ENCODE results near the gene VIPR1.
A peak's percentile ranks its signal among the peaks of the same experiment; 100 is the strongest.

The VIPR1 gene

DNA sequence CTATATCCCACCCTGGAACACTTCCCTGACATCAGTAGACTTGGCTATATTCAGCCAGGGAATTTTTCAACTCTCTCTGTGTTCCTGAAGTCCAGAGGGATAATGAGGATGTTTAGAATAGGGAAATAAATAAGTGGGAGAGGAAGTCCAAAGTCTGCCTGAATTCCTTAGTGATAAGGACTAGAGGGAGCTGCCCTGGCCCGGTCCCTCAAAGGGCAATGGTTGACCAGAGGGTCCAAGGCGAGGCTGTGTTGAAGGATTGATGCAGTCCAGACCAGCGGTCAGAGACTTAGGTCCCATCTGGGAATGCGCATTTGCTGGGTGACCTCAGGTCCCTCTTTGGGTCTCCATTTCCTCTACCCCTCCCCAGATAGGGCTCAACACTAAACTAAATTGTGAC is 7.9 kb downstream of the VIPR1 start:
- no peak for DNase-seq (ENCODE audit: low read depth)

DNA sequence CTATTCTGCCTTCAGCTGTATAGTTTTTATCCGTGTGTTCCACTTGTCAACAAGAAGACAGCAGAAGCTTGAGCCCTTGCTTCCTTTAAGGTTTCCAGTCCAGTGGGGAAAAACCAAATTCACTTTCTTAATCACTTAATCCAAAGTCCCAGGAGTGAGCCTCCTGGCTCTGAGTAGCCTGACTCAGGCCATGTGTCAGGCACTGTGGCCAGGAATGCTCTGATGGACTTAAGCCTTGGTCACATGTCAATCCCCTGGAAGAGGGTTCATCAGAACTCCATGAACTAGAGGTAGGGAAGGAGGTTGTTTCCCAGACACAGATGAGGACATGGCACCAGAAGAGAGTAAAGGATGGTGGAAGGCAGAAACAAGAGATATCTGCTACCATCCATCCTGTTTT is 8.8 kb downstream of the VIPR1 start:
- DNase-seq (ENCODE audit: low read depth), result no peak

DNA sequence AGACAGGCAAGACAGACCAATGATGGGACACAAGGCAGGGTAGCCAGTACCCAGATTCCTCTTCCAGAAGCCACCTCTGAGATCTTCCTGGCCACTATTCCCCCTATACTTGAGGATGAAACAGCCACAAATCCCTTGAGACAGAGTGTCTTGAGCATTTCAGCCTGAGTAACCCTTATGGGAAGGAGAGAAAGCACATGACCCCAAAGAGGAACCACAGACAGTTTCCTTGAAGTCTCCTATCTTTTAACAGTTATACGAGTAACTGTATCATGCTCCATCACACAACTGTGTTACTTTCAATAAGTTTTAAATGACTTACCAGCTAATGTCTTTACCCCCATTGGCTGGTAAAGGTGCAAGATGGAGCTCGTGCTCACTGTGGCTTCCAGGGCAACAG is 9.3 kb downstream of the VIPR1 start:
- DNase-seq (ENCODE audit: low read depth), result no peak

DNA sequence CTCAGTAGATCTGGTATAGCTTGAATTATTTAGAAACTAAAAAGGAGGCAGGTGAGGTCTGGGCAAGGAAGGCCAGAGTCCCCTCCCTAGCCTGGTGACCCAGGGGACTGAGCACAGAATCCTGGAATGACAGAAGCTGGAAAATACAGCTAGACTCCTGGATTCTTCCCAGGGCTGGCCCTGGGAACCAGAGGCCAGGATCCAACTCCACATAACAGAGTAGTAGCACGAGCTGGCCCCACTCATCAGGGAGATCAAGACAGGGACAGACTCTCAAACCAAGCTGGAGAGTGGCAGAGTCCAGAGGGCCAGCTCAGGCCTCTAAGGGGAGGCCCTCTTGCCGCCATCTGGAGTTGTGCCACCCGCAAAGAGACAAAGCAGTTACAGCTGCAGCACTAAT is 10.7 kb downstream of the VIPR1 start:
- DNase-seq (ENCODE audit: low read depth), result no peak

DNA sequence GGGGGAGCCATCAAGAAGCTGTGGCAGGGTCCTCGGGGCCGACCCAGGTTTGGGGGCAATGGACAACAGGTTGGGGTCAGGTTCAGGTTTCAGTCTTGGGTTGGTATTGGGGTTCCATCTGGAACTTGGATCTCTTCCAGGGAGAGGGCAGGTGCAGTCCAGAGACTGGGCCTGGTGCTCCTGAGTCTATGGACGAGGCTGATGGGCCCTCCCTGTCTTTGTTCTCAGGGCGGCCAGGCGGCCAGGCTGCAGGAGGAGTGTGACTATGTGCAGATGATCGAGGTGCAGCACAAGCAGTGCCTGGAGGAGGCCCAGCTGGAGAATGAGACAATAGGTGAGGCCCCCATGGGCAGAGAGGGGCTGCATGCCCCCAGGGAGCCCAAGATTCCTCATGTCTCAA is 11.1 kb downstream of the VIPR1 start:
- DNase-seq (ENCODE audit: low read depth), result no peak

DNA sequence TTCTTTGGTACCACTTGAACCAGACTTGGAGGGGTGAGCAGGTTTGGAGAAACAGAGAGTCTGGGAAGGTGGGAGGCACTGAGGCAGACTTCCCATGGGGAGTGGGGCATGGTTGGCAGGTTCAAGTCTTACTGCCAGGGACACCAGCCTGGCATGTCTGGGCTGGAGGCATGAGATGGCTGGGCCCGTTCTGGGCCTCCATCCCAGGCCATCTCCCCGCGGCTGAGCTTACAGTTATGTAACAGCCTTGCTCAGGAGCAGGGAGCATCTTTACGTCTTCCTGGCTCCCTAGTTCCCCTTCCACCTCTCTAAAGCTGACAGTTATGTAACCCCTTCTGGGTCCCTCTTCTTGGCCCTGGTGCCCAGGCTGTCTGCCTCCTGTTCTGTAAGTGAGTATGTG is 12.4 kb downstream of the VIPR1 start:
- no peak for DNase-seq (ENCODE audit: low read depth)

DNA sequence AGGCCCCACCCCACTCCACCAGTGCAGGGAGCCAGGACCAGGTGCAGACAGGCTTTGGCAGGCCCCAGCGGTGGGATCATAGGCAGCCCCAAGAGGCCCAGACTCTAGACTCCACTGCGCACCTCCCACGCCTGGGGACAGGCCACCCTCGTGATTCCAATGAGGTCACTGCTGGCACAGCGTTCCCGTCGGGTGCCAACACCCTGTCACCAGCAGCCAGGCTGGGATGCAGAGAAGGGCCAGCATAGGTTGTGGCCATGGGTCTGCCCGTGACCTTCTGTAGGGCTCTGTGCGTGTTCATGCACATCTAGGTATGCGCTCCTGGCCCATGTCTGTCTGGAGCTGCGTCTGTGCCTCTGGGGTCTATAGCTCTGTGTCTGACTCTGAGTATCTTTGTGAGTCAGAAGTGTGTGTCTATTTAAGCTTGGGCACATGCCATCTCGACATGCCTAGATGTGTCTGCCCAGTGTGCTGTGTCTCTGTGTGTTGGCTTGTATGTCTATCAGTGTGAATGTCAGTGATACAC is 13.0 kb downstream of the VIPR1 start:
- no peak for DNase-seq (ENCODE audit: low read depth)

DNA sequence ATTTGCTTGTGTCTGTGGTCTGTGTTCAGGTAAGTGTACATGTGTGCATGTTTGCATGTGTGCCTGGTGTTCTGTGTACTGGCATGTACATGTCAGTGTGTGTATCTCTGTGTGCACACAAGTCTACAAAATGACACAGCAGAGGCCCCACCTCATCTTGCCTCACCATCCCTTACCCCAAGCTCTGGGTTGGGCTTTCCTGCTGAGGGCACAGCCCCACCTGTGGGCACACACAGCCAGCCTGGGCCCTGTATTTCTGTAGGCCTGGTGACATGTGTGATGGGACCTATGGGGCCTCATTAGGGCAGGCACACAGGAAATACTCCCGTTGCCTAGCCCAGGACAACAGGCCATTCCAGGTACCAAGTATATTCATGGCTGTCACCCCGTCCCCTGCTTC is 13.5 kb downstream of the VIPR1 start:
- DNase-seq (ENCODE audit: low read depth), result no peak

DNA sequence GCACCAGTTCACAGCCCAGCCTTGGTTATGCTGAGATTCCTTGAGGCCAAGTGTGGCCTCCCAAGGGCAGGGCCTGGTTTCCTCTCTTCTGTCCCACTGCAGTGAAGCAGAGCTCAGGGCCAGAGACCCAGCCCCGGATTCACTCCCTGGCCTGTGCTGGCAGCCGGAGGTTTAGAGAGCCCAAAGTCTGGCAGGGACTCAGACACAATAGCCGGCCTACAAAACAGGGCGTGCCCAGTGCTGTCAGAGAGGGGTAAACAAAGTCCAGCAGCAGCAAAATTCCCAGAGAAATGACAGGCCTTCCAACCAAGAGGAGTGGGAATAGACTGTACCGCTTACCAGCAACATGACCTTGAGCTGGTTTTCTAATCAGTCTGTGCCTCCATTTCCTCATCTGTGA is 14.0 kb downstream of the VIPR1 start:
- DNase-seq (ENCODE audit: low read depth), result no peak

DNA sequence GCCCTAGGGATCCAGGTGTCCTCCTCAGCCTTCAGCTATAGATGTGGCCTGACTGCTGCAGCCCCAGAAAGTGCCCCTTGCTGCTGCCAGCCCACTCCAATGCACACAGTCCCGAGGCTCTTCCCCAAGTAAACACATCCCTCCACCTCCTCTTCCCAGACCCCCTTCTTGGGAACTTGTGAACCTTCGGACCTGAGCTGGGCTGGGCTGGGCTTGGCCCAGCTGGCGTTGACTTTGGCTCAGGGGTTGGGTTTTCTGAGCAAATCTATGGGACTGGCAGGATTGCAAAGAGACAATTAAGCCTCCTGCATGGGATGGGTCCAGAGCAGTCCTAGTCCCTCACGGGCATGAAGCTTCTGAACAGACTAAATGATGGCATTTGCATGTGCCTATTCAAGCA is 14.7 kb downstream of the VIPR1 start:
- no peak for DNase-seq (ENCODE audit: low read depth)

DNA sequence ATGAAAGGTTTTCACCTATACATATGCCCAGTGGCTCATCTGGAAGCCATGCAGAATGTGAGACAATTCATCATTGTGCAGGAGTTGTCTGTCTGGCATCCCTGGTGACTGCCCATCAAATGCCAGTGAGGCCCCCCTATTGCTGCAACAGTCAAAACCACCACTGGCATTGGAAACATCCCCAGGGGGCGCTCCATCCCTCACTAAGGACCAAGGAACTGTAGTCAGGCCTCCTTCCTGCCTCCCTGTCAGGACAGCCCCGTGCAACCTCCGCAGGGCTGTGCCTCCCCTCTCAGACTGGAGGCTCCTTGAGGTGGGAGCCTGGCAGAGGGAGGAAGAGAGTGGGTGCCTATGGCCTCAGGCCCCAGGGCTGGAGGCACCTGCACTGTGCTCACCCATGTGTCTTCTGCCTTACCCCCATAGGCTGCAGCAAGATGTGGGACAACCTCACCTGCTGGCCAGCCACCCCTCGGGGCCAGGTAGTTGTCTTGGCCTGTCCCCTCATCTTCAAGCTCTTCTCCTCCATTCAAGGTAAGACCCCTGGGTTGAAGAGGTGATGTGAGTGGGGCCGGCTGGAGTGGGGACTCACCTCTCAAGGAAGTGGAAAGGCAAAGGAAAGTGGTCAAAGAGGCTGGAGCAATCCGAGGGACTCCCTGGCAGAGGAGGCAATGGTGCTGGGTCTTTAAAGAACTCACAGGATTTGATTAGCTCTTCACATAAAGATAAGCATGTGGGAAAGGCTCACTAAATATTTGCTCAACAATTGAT is 16.5 kb downstream of the VIPR1 start:
- peak; percentile 15 for DNase-seq (ENCODE audit: low read depth)

DNA sequence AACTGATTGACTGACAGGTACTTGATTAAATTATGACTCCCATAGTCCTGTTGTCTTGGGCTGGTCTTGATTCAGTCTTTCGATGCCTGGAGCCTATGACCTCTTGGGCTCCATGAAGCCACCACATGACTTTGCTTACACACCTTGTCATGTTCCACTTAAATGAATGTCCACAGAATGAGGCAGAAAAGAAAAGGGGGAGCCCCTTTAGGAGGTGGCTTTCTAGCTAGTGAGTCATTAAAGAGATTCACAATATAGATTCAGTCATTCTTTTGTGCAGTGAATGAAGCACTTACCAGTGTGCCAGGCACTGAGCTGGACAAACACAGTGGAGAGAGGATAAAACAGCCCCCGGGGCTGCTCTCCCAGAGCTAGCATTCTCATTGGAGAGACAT is 17.1 kb downstream of the VIPR1 start:
- no peak for DNase-seq (ENCODE audit: low read depth)

DNA sequence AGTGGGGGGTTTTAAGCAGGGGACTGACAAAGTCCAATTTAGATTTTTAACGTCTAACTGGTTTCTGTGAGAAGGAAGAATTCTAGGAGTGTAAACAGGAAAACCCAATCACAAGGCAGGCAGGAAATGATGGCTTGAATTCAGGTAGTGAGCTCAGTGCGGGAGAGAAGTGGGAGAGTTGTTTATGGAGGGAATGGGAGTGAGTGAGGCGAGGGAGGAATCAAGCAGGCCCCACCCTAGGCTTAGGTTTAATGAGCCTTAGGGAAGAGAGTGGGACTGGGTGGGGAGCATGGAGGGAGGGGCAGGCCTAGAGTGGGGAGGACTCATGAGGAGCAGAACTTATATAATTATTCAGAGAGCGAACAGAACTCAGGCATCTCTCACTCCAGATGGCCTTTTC is 17.9 kb downstream of the VIPR1 start:
- DNase-seq (ENCODE audit: low read depth), result no peak

DNA sequence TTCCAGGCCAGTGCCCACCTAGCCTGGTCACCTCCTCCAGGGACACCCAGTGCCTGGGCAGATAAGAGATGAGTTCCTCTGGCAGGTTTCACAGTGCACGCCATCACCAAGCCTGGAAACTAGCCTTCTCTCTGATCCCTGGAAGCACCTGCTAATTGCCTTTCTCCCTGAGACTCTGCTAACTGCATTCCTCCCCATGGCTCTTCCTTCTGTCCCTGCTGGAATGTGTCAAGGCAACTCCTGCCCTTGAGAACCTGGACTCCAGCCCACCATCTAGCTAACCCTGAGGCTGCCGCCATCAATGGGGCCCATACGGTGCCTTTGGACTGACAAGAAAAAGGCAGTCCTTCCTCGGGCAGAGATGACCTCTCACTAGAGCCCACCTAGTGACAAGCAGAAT is 18.5 kb downstream of the VIPR1 start:
- no peak for DNase-seq (ENCODE audit: low read depth)

DNA sequence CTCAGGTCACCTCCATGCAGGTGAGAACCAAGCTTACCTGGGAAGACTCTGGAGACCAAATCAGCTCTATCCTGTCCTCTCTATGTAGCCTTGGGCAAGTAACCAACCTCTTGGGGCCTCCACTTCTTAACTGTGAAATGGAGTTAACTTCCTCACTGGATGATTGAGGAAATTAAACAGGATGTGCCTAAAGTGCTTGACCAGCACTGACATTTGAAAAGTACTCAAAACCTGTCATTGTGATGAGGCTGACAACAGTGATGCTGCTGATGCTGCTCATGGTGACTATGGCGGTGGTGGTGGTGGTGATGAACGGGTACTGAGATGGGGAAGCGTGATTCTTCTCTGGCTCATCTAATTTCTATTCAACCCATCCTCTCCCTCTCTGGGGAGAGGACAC is 22.3 kb downstream of the VIPR1 start:
- no peak for DNase-seq (ENCODE audit: low read depth)

DNA sequence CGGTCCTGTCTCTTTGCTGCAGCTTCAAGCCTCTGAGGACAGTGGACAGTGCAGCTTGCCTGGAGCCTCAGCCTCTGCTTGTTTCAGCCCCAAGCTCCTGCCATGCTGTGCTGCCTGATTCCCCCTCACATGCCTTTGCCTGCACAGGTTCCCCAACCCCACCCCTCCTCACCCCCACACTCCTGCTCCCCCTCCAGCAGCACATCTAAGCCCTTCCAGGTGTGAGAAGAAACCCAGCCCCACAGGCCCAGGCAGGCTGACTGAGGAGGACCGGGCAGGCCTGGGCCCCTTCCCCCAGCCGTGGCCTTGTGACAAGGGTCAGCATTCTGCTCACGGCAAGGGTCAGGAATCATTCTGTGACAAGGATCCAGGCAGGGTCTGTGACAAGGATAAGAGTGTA is 22.8 kb downstream of the VIPR1 start:
- DNase-seq (ENCODE audit: low read depth), result no peak

DNA sequence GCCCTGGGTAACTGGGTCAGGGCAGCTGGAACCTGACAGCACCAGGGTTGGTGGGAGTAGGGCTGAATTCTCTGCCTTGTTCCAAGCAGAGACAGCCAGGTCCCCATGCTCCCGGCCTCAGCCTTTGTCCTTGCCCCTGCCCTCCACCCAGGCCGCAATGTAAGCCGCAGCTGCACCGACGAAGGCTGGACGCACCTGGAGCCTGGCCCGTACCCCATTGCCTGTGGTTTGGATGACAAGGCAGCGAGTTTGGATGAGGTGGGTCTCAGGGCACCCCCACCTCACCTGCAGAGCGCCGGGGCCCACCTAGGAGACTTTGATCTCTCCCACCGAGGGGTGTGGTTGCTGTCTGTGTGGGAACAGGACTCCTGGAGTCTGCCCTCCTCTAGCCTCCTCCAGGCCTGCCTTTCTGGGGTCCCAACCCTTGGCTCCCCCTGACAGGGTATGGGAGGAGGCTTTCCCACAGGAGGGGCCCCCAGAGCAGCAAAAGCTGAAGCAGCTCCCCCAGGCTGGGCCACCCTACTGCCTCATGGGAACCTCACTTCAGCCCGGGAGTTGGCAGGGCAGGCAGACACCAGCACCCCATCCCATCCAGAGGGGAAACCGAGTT is 23.4 kb downstream of the VIPR1 start:
- DNase-seq (ENCODE audit: low read depth), result no peak

DNA sequence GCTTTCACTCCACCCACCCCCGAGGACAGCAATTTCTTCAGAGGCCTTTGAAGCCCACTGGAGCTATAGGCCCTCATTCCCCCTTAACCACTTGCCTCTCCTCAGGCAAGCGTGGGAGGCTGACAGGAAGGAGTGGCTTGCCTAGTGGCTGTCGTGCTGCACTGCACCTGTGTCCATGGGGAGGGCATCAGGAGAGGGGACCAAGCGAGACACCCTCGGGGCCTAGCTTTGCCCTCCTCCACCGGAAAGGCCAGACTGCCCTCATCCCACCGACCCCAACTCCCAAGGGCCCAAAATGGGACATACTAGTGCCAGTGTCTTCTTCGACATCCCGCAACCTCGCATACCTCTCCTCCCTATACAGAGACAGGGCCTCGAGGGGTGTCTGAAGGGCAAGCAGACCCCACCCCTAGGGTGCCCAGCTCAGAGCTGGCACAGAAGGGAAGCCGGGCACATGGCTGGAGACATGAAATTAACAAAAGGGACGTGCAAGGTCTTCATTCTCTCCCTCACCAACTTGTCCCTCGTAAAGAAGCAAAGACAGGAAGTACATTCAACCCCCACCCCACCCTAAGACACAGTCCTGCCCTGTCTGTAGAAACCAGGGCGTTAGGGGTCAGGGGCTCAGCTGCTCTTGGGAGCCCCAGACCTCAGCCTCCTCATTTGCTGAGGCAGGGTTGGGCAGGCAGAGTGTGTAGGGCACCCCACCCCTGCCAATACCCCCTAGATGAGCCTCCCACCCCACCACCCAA is 24.3 kb downstream of the VIPR1 start:
- peak; percentile 13 for DNase-seq (ENCODE audit: low read depth)

DNA sequence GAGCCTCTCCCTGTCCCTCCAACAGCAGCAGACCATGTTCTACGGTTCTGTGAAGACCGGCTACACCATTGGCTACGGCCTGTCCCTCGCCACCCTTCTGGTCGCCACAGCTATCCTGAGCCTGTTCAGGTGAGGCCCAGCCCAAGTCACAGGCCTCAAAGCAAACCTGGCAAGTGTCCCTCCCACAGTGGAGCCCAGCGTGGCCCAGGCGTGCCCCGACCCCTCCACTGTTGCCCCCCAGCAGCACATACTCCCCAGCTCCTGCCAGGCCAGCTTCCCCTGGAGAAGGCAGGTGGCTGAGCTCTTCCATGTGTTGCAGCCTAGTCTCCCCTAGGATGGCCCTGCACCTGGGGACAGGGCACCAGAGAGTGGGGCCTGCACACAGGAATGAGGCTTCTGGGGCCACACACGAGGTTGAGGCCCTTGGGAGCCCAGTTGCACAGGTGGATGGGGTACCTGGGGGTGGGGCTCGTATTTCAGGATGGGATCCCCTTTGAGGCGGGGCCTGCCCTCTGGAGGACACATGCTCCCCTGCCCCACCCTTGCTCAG is 25.0 kb downstream of the VIPR1 start:
- no peak for DNase-seq (ENCODE audit: low read depth)

DNA sequence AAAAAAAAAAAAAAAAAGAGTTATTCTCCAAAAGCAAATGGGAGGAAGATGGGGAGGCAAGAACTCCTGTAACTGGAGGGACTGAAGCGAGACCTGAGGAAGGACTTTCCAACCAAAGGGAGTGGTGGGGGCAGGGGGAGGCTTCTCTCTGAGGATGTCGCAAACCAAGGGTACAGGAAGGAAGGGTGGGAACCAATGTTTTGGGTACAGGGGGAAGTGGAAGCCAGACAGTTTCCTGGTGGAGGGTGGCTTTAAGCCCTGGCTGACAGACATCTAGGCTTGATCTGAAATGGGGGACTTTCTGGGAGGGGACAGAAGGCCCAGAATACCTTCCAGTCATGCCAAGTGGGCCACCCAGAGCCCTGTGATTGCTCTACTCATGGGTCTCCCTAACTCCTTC is 27.0 kb downstream of the VIPR1 start:
- no peak for DNase-seq (ENCODE audit: low read depth)

DNA sequence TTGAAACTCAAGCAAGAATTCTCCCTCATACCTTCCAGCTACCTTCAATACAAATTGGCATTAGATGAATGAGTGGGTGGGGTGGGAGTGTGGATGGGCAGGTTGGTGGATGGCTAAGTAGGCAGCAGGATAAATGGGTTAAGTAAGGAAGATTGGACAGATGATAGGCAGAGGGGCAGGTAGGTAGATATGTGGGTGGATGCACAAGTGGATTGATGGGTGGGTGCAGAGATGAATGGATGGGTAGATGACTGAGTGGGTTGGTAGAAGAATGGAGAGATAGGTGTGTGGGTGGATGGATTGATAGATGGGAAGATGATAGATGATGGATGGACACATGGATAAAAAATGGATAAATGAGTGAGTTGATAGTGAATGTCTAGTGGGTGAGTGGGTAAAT is 27.6 kb downstream of the VIPR1 start:
- DNase-seq (ENCODE audit: low read depth), result no peak

DNA sequence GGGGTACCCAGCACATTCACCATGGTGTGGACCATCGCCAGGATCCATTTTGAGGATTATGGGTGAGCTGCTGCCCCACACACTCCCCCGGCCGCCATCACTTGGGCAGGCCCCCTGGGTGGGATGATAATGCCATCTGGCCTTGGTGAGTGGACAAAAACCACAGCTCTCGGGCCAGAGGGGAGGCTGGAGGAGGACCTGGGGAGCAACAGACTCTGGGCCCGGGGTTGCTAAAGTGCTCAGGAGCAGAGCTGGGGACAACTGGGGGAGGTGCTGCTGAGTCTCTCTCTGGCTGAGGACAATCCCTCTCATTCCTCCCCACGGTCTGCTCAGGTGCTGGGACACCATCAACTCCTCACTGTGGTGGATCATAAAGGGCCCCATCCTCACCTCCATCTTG is 29.0 kb downstream of the VIPR1 start:
- no peak for DNase-seq (ENCODE audit: low read depth)

DNA sequence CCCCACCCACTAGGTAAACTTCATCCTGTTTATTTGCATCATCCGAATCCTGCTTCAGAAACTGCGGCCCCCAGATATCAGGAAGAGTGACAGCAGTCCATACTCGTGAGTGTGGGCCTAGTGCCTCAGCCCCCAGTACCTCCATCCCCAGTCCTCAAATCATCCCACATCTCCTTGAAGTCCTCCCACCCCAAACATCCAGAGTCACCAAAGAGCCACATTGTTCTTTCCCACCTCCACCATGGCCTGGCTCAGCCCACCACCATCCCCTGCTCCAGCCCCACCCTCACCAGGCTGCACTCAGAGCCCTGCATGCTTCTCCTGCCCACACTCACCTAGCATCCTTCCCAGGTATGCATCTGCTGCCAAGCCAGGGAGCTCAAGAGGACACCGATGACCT is 29.8 kb downstream of the VIPR1 start:
- no peak for DNase-seq (ENCODE audit: low read depth)
